Measurements from ENCODE around the gene DEUP1.
"Not testable (repeated sequence)": the region's sequence is repeated elsewhere in the genome, so short reads cannot be mapped to it uniquely, and the experiment has no call there.

The DEUP1 gene, protein sequence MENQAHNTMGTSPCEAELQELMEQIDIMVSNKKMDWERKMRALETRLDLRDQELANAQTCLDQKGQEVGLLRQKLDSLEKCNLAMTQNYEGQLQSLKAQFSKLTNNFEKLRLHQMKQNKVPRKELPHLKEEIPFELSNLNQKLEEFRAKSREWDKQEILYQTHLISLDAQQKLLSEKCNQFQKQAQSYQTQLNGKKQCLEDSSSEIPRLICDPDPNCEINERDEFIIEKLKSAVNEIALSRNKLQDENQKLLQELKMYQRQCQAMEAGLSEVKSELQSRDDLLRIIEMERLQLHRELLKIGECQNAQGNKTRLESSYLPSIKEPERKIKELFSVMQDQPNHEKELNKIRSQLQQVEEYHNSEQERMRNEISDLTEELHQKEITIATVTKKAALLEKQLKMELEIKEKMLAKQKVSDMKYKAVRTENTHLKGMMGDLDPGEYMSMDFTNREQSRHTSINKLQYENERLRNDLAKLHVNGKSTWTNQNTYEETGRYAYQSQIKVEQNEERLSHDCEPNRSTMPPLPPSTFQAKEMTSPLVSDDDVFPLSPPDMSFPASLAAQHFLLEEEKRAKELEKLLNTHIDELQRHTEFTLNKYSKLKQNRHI

GRCh38 chr11:93330446-93330984 is at the start of gene DEUP1:
TSS of gene DEUP1 (plus strand) at chr11:93330742. CDS start at chr11:93332260, 1,518 bp downstream.
- DNase-seq: no peak

DNA sequence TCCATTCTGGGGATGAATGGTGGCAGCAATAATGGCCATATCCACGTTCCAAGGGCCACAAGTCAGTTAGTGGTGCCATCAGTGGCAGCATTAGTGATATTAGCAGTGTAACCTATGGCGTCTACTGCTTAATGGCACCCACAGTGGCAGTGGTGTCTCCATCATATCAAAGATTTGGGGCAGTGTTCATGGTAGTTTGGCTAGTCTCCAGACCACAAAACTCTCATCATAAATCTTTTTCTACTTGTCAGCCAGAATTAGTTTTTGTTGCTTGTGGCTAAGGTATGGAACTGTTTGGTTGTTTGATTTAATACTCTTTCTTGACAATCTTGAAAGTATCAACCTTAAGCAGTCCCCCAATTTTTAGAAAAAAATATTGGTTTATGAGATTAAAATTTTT is 45.1 kb upstream of the DEUP1 start:
- no peak for DNase-seq

DNA sequence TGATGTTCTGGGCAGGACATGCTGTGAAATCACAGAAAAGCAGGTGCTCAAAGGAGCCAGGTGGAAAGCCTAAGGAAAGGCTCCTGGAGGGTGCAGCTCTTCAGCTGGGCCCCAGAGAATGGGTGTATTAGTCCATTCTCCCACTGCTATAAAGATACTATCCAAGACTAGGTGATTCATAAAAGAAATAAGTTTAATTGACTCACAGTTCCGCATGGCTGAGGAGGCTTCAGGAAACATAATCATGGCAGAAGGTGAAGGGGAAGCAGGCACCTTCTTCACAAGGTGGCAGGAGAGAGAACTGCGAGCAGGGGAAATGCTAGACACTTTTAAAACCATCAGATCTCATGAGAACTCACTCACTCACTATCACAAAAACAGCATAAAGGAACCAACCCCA is 43.1 kb upstream of the DEUP1 start:
- DNase-seq: no peak

GRCh38 chr11:93288079-93288478 is 42.5 kb upstream of the DEUP1 start:
- DNase-seq: no peak

GRCh38 chr11:93288767-93289166 is 41.8 kb upstream of the DEUP1 start:
- DNase-seq: no peak

DNA sequence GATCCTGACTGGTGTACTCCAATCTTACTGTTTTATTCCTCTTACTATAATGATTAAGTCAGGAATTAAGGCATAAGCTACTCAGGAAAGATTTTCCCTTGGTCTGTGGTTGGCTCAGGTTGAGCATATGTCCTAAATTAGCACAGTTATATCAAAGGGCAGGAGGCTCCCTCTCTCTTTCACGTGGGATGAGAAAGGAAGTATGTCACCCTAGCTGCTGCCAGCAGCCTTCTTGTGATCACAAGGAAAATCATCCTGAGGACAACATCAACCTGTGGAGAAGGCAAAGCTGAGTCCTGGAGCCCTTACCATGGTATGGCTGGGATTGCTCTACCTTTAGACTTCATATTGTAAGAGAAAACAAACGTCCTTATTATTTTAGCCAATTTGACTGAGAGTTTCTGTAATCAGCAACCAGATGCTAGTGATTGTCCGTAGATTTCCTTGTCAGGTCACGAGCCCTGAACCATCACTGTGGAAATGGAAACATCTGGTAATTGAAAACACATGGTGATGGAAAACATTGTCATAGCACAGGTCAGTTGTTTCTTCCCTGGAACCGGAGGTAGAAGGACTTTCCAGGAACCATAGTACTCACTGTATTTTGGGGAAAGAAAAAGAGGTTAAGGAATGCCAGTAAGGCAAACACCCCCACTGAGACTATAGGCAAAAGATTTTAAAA is 40.6 kb upstream of the DEUP1 start:
- DNase-seq: no peak

DNA sequence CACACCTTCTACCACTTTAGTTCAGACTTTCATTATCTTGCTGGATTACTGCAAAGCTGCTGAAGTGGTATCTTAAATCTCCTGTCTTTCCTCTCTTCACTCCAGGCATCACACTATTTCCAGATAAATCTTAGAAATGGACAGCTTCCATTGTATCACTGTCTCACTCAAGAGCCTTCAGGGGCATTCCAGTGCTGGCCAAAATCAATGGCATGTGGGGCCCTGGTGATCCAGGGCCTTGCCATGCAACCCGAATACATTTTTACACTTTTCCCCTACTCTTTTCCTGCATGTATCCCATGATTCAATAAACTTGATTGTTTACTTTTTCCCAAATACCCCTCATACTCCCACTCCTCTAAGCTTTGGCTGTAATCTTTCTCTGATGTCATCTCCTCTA is 39.4 kb upstream of the DEUP1 start:
- DNase-seq: no peak

DNA sequence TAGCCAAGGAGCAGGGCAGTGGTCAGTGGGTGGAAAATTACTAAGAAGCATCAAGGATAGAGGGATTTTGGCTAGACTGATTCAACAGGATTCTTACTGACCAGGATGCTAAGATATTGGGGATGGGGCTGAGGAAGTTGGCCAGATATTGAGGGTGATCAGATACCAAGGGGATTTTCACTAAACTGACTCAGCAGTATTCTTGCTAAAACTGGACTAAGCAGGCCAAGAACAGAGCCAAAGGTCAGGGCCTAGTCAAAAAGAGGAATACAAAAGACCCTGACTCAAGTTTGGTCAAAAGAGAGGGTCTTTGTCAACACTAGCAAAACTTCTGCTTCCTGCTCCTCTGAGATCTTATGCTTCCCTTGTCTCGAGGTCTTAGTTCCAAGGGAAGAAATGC is 38.6 kb upstream of the DEUP1 start:
- no peak for DNase-seq

GRCh38 chr11:93295921-93296575 is 34.5 kb upstream of the DEUP1 start:
- DNase-seq: no peak

GRCh38 chr11:93303689-93304088 is 26.9 kb upstream of the DEUP1 start:
- DNase-seq: no peak

- DNase-seq: not testable (repeated sequence)
Measured at GRCh38 chr11:93314399-93314798, 16.1 kb upstream of the DEUP1 start.

GRCh38 chr11:93319224-93319839 is 11.2 kb upstream of the DEUP1 start:
- DNase-seq: no peak

DNA sequence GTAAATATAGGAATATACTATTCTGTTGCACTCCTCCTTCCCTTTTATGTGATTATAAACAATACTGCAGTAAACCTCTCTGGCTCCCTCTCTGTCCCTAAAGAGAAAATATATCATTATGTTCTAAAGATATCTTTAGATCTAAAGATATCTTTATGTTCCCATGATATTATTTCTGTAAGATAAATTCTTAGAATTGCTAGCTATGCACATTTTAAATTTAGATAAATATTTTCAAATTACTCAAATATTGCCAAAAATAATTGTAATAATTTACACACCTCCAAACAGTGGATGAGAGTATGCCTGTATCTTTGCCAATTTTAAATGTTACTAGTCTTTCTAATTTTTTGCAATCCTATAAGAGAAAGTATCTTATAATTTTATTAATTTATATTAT is 10.3 kb upstream of the DEUP1 start:
- no peak for DNase-seq

GRCh38 chr11:93322207-93322606 is 8.3 kb upstream of the DEUP1 start:
- no peak for DNase-seq

GRCh38 chr11:93323747-93324146 is 6.8 kb upstream of the DEUP1 start:
- DNase-seq: no peak

- no peak for DNase-seq
Measured at GRCh38 chr11:93324500-93324899, 6.0 kb upstream of the DEUP1 start.

- DNase-seq: no peak
Measured at GRCh38 chr11:93326681-93327080, 3.9 kb upstream of the DEUP1 start.

- DNase-seq: no peak
Measured at GRCh38 chr11:93329936-93330445, 551 bp upstream of the DEUP1 start.

- no peak for DNase-seq
Measured at GRCh38 chr11:93340223-93340622, 9.7 kb downstream of the DEUP1 start.

- DNase-seq: no peak
Measured at GRCh38 chr11:93344855-93345333, 14.4 kb downstream of the DEUP1 start.

DNA sequence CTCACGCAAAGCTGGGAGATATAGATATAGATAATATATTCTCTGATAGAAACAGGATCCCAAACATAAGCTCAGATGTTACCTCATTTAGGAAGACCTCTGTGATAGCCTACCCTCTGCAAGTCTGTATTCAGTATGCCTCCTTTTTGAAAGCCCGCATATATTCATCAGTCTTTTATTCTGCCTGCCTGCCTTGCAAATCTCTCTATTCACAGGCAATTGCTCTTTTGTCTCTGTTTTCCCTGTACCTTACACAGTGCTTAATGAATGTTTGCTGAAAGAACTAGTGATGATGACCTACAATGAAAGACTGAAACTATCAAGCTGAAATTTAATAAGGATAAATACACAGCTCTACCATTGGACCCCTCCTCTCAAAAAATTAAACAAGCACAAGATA is 18.4 kb downstream of the DEUP1 start:
- no peak for DNase-seq

- no peak for DNase-seq
Measured at GRCh38 chr11:93350835-93351234, 20.3 kb downstream of the DEUP1 start.

All from NCI-H226 (cell line).